K562 (cell line): Measurements from ENCODE around the gene KRTAP5-6. TPM values are rescaled to one million over a fixed set of nuclear protein-coding genes. Genes with fewer than 3 reads are reported as not detected.

ENCODE experiments used
- ARNT ChIP-seq, 2 experiments: fragments of 450-650 bp; IDR thresholded peaks; 2 replicates each; pipeline ENCODE4 v1.6.1; 2016; ENCODE audit warnings: mild to moderate bottlenecking in 1 of 2
- BCL6 ChIP-seq: fragments of 250-450 bp; sonication (Bioruptor Pico); IDR thresholded peaks from 2 replicates; pipeline ENCODE4 v1.4.0; 2020
- CXXC5 ChIP-seq: fragments of 250-450 bp; sonication (Bioruptor Pico); IDR thresholded peaks from 2 replicates; pipeline ENCODE4 v1.8.0; 2022; ENCODE audit warnings: inconsistent platforms, mild to moderate bottlenecking, moderate library complexity
- EP400 ChIP-seq: fragments of 450-650 bp; IDR thresholded peaks from 2 replicates; pipeline ENCODE4 v1.6.1; 2017; ENCODE audit warnings: antibody characterized with exemption, mild to moderate bottlenecking, moderate library complexity
- FOXK2 ChIP-seq, 2 experiments: fragments of 450-650 bp; IDR thresholded peaks in 1 of 2; conservative IDR thresholded peaks in 1 of 2; 2 replicates each; pipeline ENCODE4 v1.6.1; 2016; ENCODE audit warnings: low read depth in 2 of 2, mild to moderate bottlenecking in 1 of 2
- HMGXB4 ChIP-seq: sonication (generic); formaldehyde crosslinking; IDR thresholded peaks from 2 replicates; pipeline ENCODE4 v1.8.1; 2023; ENCODE audit warnings: mild to moderate bottlenecking, missing genetic modification reagents
- JUND ChIP-seq, 2 experiments: IDR thresholded peaks; 2 replicates in 1 of 2; 3 replicates in 1 of 2; pipeline ENCODE4 v1.6.1; 2011; ENCODE audit warnings: borderline replicate concordance in 2 of 2, low read depth in 2 of 2, low read length in 2 of 2, improper control_type of control experiment in 1 of 2, missing biosample characterization in 1 of 2, missing genetic modification characterization in 1 of 2, missing genetic modification reagents in 1 of 2
- MCM3 ChIP-seq: fragments of 450-650 bp; IDR thresholded peaks from 2 replicates; pipeline ENCODE4 v1.6.1; 2016
- RBBP5 ChIP-seq: fragments of 200-600 bp; sonication (generic); IDR thresholded peaks from 2 replicates; pipeline ENCODE4 v1.6.1; 2012; ENCODE audit warnings: borderline replicate concordance, mild to moderate bottlenecking, low read length, control low read depth, inconsistent platforms; ENCODE audit not compliant: insufficient read depth, poor library complexity, severe bottlenecking
- RFX5 ChIP-seq: IDR thresholded peaks from 2 replicates; pipeline ENCODE4 v1.6.1; 2011; ENCODE audit warnings: low read depth, mild to moderate bottlenecking, improper control_type of control experiment, low read length
- RNF219 ChIP-seq: fragments of 250-450 bp; sonication (Bioruptor Pico); IDR thresholded peaks from 2 replicates; pipeline ENCODE4 v1.5.0; 2022; ENCODE audit warnings: mild to moderate bottlenecking
- THRB ChIP-seq: fragments of 450-650 bp; formaldehyde crosslinking; conservative IDR thresholded peaks from 2 replicates; pipeline ENCODE4 v1.4.0; 2022; ENCODE audit warnings: mild to moderate bottlenecking, missing genetic modification characterization
- USF1 ChIP-seq: sonication (generic); formaldehyde crosslinking; IDR thresholded peaks from 2 replicates; pipeline ENCODE4 v1.9.0; 2022; ENCODE audit warnings: mild to moderate bottlenecking, missing genetic modification reagents
- YY1 ChIP-seq, 3 experiments: IDR thresholded peaks; 2 replicates each; pipeline ENCODE4 v1.6.1; 2011; ENCODE audit warnings: low read length in 2 of 3, mild to moderate bottlenecking in 2 of 3, moderate library complexity in 2 of 3, borderline replicate concordance in 1 of 3, control low read depth in 1 of 3, low read depth in 1 of 3; ENCODE audit not compliant: insufficient read depth in 3 of 3, insufficient replicate concordance in 2 of 3, control insufficient read depth in 1 of 3, insufficient read length in 1 of 3; ENCODE audit errors: extremely low read depth in 1 of 3
- ZNF253 ChIP-seq: fragments of 250-450 bp; sonication (Bioruptor Pico); conservative IDR thresholded peaks from 2 replicates; pipeline ENCODE4 v1.6.1; 2021; ENCODE audit warnings: mild to moderate bottlenecking
- ZNF511 ChIP-seq: sonication (generic); formaldehyde crosslinking; IDR thresholded peaks from 2 replicates; pipeline ENCODE4 v1.8.0; 2022; ENCODE audit warnings: mild to moderate bottlenecking, missing genetic modification reagents
- ZNF668 ChIP-seq: fragments of 250-450 bp; sonication (Bioruptor Pico); IDR thresholded peaks from 2 replicates; pipeline ENCODE4 v1.8.0; 2022; ENCODE audit warnings: mild to moderate bottlenecking, inconsistent platforms
- polyA plus RNA-seq, 8 experiments: library from polyadenylated mRNA; depleted of rRNA in 4 of 8; stranded (reverse) in 5 of 8; unstranded in 3 of 8; fragments of >200 nt; fragmentation: Nextera tagmentation in 2 of 8; fragmentation: Illumina TruSeq in 1 of 8; extraction: Ambion mirVana in 2 of 8; extraction: Trizol in 1 of 8; gene quantifications; 2 replicates each; pipeline versions ENCODE4 v1.2.1 to v1.2.3, GENCODE V29; 2011 to 2014; ENCODE audit warnings: inconsistent platforms in 1 of 8, missing spikeins in 1 of 8
- total RNA-seq, 7 experiments: library from RNA; depleted of rRNA in 6 of 7; stranded (reverse); fragments of >200 nt in 6 of 7; fragmentation: Illumina TruSeq in 2 of 7; extraction: Trizol in 2 of 7; gene quantifications; 2 replicates each; pipeline versions ENCODE4 v1.2.1 to v1.2.3, GENCODE V29; 2011 to 2021; ENCODE audit warnings: low replicate concordance in 1 of 7

Gene KRTAP5-6
- total and polyA plus RNA-seq, 9 of the 15 experiments (the other 6 are each of a cell fraction or from before 2014, with no cell fraction given) = not detected

GRCh38 chr11:1728931-1729691, 32.1 kb downstream of the KRTAP5-6 start (continued):
- no peak for TF ChIP-seq HMGXB4 (CRISPR knock-in tag)
- TF ChIP-seq BCL6 (CRISPR knock-in tag) = no peak
- TF ChIP-seq RNF219 (CRISPR knock-in tag) = no peak
- TF ChIP-seq CXXC5 (CRISPR knock-in tag) = 0 out of 2 replicates have a peak, but pooled peaks have one; percentile 19
- TF ChIP-seq ZNF668 = no peak
- TF ChIP-seq FOXK2 (conservative IDR thresholded peaks at IDR 0.05 in 1 of 2, IDR thresholded peaks at IDR 0.05 in 1 of 2; ENCODE audit: low read depth in 2 of 2) = no peak
- TF ChIP-seq USF1 (CRISPR knock-in tag) = no peak
- no peak for TF ChIP-seq THRB (CRISPR knock-in tag)
- no peak for TF ChIP-seq RFX5
- no peak for TF ChIP-seq ARNT (IDR thresholded peaks at IDR 0.05)
- TF ChIP-seq ZNF253 (CRISPR knock-in tag) = no peak
- peak in 1 of 3 experiments; percentile 28 for TF ChIP-seq YY1 (IDR thresholded peaks at IDR 0.05; ENCODE audit: borderline replicate concordance in 1 of 3, control insufficient read depth in 1 of 3, extremely low read depth in 1 of 3, insufficient read depth in 3 of 3, insufficient read length in 1 of 3, insufficient replicate concordance in 2 of 3, low read depth in 1 of 3, low read length in 2 of 3)
- TF ChIP-seq EP400 = peak; percentile 33; the same call in 1 of the 2 replicates
- no peak for TF ChIP-seq ZNF511 (CRISPR knock-in tag)
- TF ChIP-seq JUND (IDR thresholded peaks at IDR 0.05; ENCODE audit: borderline replicate concordance, low read depth, low read length) = peak; percentile 65
- no peak for TF ChIP-seq JUND (tag; IDR thresholded peaks at IDR 0.05; ENCODE audit: borderline replicate concordance, low read depth, low read length)
- no peak for TF ChIP-seq MCM3
- no peak for TF ChIP-seq RBBP5
